ENCODE measurements around the gene UBE2M.
"Not testable (repeated sequence)": the region's sequence is repeated elsewhere in the genome, so short reads cannot be mapped to it uniquely, and the experiment has no call there.

UBE2M gene

DNA sequence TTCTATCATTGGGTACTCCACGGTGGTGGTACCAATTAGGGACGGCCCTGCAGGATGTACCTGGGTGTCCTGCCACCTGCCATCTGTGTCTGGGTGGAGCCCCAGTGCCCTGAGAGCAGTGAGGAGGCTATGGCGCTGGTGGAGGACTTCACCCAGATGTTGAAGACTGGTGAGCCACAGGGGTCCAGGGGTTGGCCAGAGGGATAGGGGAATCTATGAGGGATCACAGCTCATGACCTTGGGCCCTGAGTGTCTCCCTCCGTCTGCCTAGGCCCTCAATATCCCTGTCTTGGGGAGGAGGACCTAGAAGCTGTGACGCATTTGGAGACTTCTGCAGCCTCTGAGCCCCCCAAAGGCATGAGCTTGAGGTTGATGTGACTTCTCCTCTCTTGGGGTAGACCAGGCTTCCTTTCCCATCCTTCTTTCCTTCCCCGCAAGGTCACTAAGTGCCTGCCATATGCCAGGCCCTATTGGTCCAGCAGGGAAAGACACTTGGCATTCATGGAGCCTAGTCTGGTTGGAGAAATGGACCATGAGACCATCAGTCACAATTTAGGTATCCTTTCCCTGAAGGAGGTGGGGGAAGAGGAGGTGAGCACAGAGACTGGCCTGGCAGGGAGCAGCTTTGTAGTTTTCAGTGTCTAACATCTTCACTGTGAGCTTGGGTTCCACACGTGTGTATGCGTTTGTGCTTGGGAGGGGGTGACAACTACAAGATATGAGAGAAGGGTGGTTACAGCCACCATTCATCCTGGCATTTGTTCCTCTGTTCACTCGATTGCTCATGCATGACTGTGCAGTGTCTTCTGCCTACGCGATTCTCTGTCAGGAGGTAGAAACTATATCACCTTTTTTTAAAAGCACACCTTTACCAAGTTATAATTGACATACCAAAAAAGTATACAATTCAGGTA, 19.9 kb upstream of the UBE2M start:
- Histone ChIP-seq H3K4me3 (ENCODE audit: low read depth, low read length) (no peak overlapping the region), H3K9me3 (ENCODE audit: control insufficient read depth, low read length) (no peaks in the 10 kb centered on the region), H3K4me1 (peaks cover 3% of the 10 kb centered on the region), H3K27ac (no peak overlapping the region), H3K4me2 (ENCODE audit: low read length) (no peak overlapping the region), H3K27me3 (ENCODE audit: control insufficient read depth, insufficient read depth, low read length) (no peaks in the 10 kb centered on the region), H3K79me2 (peaks cover 20% of the 10 kb centered on the region), H3K36me3 (ENCODE audit: control insufficient read depth, insufficient read depth, low read length) (no peaks in the 10 kb centered on the region), H3K9ac (no peak overlapping the region), H2AFZ (no peak overlapping the region)
- TF ChIP-seq, protein P1, sequence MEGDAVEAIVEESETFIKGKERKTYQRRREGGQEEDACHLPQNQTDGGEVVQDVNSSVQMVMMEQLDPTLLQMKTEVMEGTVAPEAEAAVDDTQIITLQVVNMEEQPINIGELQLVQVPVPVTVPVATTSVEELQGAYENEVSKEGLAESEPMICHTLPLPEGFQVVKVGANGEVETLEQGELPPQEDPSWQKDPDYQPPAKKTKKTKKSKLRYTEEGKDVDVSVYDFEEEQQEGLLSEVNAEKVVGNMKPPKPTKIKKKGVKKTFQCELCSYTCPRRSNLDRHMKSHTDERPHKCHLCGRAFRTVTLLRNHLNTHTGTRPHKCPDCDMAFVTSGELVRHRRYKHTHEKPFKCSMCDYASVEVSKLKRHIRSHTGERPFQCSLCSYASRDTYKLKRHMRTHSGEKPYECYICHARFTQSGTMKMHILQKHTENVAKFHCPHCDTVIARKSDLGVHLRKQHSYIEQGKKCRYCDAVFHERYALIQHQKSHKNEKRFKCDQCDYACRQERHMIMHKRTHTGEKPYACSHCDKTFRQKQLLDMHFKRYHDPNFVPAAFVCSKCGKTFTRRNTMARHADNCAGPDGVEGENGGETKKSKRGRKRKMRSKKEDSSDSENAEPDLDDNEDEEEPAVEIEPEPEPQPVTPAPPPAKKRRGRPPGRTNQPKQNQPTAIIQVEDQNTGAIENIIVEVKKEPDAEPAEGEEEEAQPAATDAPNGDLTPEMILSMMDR (IDR thresholded peaks at IDR 0.05), result no peak

DNA sequence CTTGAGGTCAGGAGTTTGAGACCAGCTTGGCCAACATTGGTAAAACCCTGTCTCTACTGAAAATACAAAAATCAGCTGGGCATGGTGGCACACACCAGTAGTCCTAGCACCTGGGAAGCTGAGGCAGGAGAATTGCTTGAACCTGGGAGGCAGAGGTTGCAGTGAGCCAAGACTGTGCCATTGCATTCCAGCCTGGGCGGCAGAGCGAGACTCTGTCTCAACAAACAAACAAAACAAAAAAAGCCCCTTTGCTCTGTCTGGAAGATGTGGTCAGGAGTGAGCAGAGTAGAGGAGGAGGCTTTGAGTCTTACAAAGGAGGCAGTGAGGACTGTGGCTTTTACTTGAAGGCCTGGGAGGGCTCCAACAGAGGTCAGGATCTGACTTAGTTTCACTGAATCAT, 19.2 kb upstream of the UBE2M start:
- H3K79me2 ChIP-seq, result peaks cover 16% of the 10 kb centered on the region
- H3K4me2 ChIP-seq (ENCODE audit: low read length); H3K9ac ChIP-seq; H2AFZ ChIP-seq; H3K9me3 ChIP-seq (ENCODE audit: control insufficient read depth, low read length); H3K27me3 ChIP-seq (ENCODE audit: control insufficient read depth, insufficient read depth, low read length); H3K4me3 ChIP-seq (ENCODE audit: low read depth, low read length); H3K4me1 ChIP-seq; H3K36me3 ChIP-seq (ENCODE audit: control insufficient read depth, insufficient read depth, low read length); H3K27ac ChIP-seq: not testable (repeated sequence)

DNA sequence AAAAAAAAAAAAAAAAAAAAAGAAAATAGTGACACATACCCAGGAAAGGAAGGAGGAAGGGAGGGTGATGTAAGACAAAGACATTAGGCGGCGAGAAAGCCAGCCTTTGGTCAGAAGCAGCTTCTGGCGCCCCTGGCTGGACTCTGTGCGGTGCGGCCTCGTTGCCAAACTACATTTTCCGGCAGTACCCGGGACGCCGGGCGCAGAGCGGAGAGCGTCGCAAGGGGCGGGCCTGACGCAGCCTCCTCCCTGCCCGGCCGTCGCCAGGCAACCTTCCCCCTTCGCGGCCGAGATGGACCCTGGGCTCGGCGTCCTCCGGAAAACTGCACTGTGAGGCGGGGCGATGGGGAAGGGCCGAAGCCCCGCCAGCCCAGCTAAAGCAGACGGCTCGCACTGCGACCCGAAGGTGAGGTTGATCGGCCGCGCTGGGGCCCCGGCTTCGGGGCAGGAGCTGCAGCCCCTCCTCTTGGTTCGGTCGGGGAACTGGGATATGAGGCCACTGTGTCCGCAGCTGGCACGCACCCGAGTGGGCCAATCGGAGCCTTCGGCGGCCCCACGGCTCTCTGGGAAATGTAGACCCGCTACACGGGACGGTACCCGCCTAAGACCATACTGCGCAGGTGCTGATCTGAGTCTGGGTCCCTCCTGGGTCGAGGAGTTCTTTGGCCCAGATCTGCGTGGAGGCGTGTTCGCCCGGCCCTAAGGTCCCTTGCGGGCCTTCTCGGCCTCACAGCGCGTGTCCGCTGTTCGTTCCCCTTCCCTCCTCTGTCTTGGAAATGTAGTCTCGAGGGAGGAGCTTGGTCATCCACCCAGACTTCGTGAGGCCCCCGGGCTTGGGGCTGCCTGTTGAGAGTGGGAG, 17.0 kb upstream of the UBE2M start:
- H3K79me2 ChIP-seq, result peaks cover 11% of the 10 kb centered on the region
- peak overlapping the region; percentile 13 for H3K9ac ChIP-seq
- H3K36me3 ChIP-seq (ENCODE audit: control insufficient read depth, insufficient read depth, low read length), result no peaks in the 10 kb centered on the region
- peak overlapping the region; percentile 99 for H3K27ac ChIP-seq
- H3K4me2 ChIP-seq (ENCODE audit: low read length), result peak overlapping the region; percentile 90
- peak overlapping the region; percentile 91 for H3K4me3 ChIP-seq (ENCODE audit: low read depth, low read length)
- TF ChIP-seq, protein P1 (IDR thresholded peaks at IDR 0.05), result peak; percentile 18
- H3K27me3 ChIP-seq (ENCODE audit: control insufficient read depth, insufficient read depth, low read length), result no peaks in the 10 kb centered on the region
- peak overlapping the region; percentile 79 for H2AFZ ChIP-seq
- H3K4me1 ChIP-seq, result peaks cover 8% of the 10 kb centered on the region
- H3K9me3 ChIP-seq (ENCODE audit: control insufficient read depth, low read length), result no peaks in the 10 kb centered on the region

DNA sequence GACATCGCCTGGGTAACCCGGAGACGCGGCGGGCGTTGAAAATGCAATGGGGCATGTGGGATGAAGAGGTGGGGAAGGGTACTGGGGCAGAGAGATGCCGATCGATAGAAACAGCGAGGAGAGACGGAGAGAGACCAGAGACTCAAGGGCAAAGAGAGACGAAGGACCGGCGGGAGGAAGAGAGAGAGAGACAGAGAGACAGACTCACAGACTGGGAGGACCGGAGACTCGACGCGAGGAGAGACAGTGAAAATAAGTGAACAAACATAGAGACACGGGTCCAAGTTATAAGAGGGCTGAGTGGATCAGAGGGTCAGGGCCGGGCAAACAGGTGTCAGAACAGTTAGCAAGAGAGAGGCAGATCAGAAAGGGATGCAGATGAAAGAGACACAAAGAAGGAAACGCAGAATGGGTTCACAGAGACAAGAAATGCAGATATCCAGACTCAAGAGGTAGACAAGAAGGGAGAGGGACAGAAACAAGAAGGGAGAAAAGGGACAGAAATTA, 15.3 kb upstream of the UBE2M start:
- TF ChIP-seq, protein P1 (IDR thresholded peaks at IDR 0.05), result peak; percentile 1
- Histone ChIP-seq H3K4me3 (ENCODE audit: low read depth, low read length) (peak overlapping the region; percentile 87), H3K9ac (no peak overlapping the region), H3K9me3 (ENCODE audit: control insufficient read depth, low read length) (no peaks in the 10 kb centered on the region), H3K36me3 (ENCODE audit: control insufficient read depth, insufficient read depth, low read length) (no peaks in the 10 kb centered on the region), H3K4me1 (peaks cover 8% of the 10 kb centered on the region), H3K79me2 (peaks cover 8% of the 10 kb centered on the region), H3K27ac (peak overlapping the region; percentile 99), H3K4me2 (ENCODE audit: low read length) (peak overlapping the region; percentile 66), H2AFZ (peak overlapping the region; percentile 76), H3K27me3 (ENCODE audit: control insufficient read depth, insufficient read depth, low read length) (no peaks in the 10 kb centered on the region)
